ENCODE data around the gene METTL24.
"Not testable (repeated sequence)": the region's sequence is repeated elsewhere in the genome, so short reads cannot be mapped to it uniquely, and the experiment has no call there.

The METTL24 gene

GRCh38 chr6:110318971-110319370 lies 39.2 kb downstream of the METTL24 start:
- in situ Hi-C loops (cut with HindIII; ENCODE audit: low sequenced_read_pairs) = no loop called here

GRCh38 chr6:110317646-110318045 lies 40.5 kb downstream of the METTL24 start:
- in situ Hi-C loops (cut with HindIII; ENCODE audit: low sequenced_read_pairs) = no loop called here

GRCh38 chr6:110317189-110317588 lies 41.0 kb downstream of the METTL24 start:
- in situ Hi-C loops (cut with HindIII; ENCODE audit: low sequenced_read_pairs) = no loop called here

GRCh38 chr6:110315869-110316398 lies 42.2 kb downstream of the METTL24 start:
- in situ Hi-C loops (cut with HindIII; ENCODE audit: low sequenced_read_pairs) = no loop called here

GRCh38 chr6:110315207-110315868 lies 42.8 kb downstream of the METTL24 start:
- in situ Hi-C loops (cut with HindIII; ENCODE audit: low sequenced_read_pairs) = no loop called here

- in situ Hi-C loops (cut with HindIII; ENCODE audit: low sequenced_read_pairs) = no loop called here
Observed at GRCh38 chr6:110310861-110311446, 47.2 kb downstream of the METTL24 start.

- in situ Hi-C loops (cut with HindIII; ENCODE audit: low sequenced_read_pairs) = not testable (repeated sequence)
Observed at GRCh38 chr6:110309432-110309831, 48.7 kb downstream of the METTL24 start.

GRCh38 chr6:110307368-110307767 lies 50.8 kb downstream of the METTL24 start:
- in situ Hi-C loops (cut with HindIII; ENCODE audit: low sequenced_read_pairs) = no loop called here

- in situ Hi-C loops (cut with HindIII; ENCODE audit: low sequenced_read_pairs) = not testable (repeated sequence)
Observed at GRCh38 chr6:110305832-110306231, 52.3 kb downstream of the METTL24 start.

GRCh38 chr6:110303692-110304091 lies 54.5 kb downstream of the METTL24 start:
- in situ Hi-C loops (cut with HindIII; ENCODE audit: low sequenced_read_pairs) = not testable (repeated sequence)

GRCh38 chr6:110298916-110299315 lies 59.2 kb downstream of the METTL24 start:
- in situ Hi-C loops (cut with HindIII; ENCODE audit: low sequenced_read_pairs) = no loop called here

- in situ Hi-C loops (cut with HindIII; ENCODE audit: low sequenced_read_pairs) = no loop called here
Observed at GRCh38 chr6:110298411-110298810, 59.7 kb downstream of the METTL24 start.

- in situ Hi-C loops (cut with HindIII; ENCODE audit: low sequenced_read_pairs) = no loop called here
Observed at GRCh38 chr6:110296241-110297025, 61.7 kb downstream of the METTL24 start.

- in situ Hi-C loops (cut with HindIII; ENCODE audit: low sequenced_read_pairs) = no loop called here
Observed at GRCh38 chr6:110295451-110296165, 62.5 kb downstream of the METTL24 start.

- in situ Hi-C loops (cut with HindIII; ENCODE audit: low sequenced_read_pairs) = no loop called here
Observed at GRCh38 chr6:110287462-110288341, 70.4 kb downstream of the METTL24 start.

GRCh38 chr6:110285306-110286060 lies 72.7 kb downstream of the METTL24 start:
- in situ Hi-C loops (cut with HindIII; ENCODE audit: low sequenced_read_pairs) = no loop called here

- in situ Hi-C loops (cut with HindIII; ENCODE audit: low sequenced_read_pairs) = no loop called here
Observed at GRCh38 chr6:110284855-110285254, 73.3 kb downstream of the METTL24 start.

- in situ Hi-C loops (cut with HindIII; ENCODE audit: low sequenced_read_pairs) = no loop called here
Observed at GRCh38 chr6:110283657-110284056, 74.5 kb downstream of the METTL24 start.

- in situ Hi-C loops (cut with HindIII; ENCODE audit: low sequenced_read_pairs) = no loop called here
Observed at GRCh38 chr6:110282412-110282811, 75.7 kb downstream of the METTL24 start.

Data from endothelial cell of hepatic sinusoid (primary cell).